Keratinocyte (primary cell): ENCODE data around the gene HSD17B14.

Experiments
- EZH2 ChIP-seq: IDR thresholded peaks from one replicate; pipeline ENCODE4 v1.6.1; 2012; ENCODE audit warnings: inconsistent platforms, mild to moderate bottlenecking, low read length, moderate library complexity
- TF ChIP-seq, protein P1 (sequence below), 3 experiments: IDR thresholded peaks in 1 of 3; conservative IDR thresholded peaks in 1 of 3; optimal IDR thresholded peaks in 1 of 3; 2 replicates in 2 of 3; 3 replicates in 1 of 3; pipeline versions ENCODE3 to v1.5.1; 2011; ENCODE audit warnings: low read length in 3 of 3, mild to moderate bottlenecking in 3 of 3, moderate library complexity in 2 of 3, control low read depth in 1 of 3, inconsistent platforms in 1 of 3; ENCODE audit not compliant: insufficient read depth in 2 of 3; ENCODE audit errors: extremely low read depth in 1 of 3

DNA sequence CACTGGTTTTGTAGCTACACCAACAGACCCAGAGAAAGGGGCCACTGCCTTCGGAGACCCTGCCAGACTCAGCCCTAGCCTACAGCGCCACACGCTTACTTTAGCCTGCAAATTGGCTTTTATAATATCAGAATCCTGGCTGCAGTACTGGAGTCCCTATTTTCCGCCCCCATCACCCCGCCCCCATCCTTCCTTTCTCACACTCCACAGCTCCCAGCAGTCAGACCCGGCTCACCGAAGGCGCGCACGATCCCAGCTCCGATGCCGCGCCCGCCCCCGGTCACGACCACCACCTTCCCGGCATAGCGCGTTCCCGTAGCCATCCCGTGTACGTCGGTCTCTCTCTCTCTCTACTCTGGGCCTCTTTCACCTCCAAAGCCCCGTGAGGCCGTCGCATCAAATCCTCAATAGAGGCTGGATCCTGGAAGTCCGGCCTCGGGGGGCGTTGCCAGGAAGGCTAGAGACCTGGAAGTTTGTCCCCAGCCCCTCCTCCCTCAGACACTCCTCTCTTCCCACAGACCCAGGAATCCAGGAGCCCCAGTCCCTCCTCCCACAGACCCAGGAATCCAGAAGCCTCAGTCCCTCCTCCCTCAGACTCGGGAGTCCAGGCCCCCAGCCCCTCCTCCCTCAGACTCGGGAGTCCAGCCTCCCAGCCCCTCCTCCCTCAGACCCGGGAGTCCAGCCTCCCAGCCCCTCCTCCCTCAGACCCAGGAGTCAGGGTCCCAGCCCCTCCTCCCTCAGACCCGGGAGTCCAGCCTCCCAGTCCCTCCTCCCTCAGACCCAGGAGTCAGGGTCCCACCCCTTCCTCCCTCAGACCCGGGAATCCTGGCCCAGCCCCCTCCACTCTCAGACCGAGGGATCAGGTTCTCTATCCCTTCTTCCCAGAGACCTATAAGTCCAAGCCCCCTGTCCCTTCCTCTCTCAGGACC lies at the start of gene HSD17B14:
- TF ChIP-seq, protein P1, sequence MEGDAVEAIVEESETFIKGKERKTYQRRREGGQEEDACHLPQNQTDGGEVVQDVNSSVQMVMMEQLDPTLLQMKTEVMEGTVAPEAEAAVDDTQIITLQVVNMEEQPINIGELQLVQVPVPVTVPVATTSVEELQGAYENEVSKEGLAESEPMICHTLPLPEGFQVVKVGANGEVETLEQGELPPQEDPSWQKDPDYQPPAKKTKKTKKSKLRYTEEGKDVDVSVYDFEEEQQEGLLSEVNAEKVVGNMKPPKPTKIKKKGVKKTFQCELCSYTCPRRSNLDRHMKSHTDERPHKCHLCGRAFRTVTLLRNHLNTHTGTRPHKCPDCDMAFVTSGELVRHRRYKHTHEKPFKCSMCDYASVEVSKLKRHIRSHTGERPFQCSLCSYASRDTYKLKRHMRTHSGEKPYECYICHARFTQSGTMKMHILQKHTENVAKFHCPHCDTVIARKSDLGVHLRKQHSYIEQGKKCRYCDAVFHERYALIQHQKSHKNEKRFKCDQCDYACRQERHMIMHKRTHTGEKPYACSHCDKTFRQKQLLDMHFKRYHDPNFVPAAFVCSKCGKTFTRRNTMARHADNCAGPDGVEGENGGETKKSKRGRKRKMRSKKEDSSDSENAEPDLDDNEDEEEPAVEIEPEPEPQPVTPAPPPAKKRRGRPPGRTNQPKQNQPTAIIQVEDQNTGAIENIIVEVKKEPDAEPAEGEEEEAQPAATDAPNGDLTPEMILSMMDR (optimal IDR thresholded peaks at IDR 0.05 in 1 of 3, IDR thresholded peaks at IDR 0.05 in 1 of 3, conservative IDR thresholded peaks at IDR 0.05 in 1 of 3; ENCODE audit: extremely low read depth in 1 of 3, insufficient read depth in 2 of 3, low read length in 3 of 3) = no peak
- no peak for TF ChIP-seq EZH2
